HG03565 (cell line): ENCODE measurements around the gene SLC25A36.
A peak's percentile ranks its signal among the peaks of the same experiment; 100 is the strongest.
"Not testable (repeated sequence)": the region's sequence is repeated elsewhere in the genome, so short reads cannot be mapped to it uniquely, and the experiment has no call there.

Experiments used
- ATAC-seq: cut with Tn5 transposase; IDR thresholded peaks from one replicate; pipeline ENCODE4 v1.9.1; 2021; ENCODE audit warnings: mild to moderate bottlenecking, moderate library complexity; ENCODE audit not compliant: unreplicated experiment

SLC25A36 gene

GRCh38 chr3:140931016-140931454 lies 10.6 kb upstream of the SLC25A36 start:
- no peak for ATAC-seq

- no peak for ATAC-seq
These were observed 9.8 kb upstream of the SLC25A36 start for GRCh38 chr3:140931801-140932200.

DNA sequence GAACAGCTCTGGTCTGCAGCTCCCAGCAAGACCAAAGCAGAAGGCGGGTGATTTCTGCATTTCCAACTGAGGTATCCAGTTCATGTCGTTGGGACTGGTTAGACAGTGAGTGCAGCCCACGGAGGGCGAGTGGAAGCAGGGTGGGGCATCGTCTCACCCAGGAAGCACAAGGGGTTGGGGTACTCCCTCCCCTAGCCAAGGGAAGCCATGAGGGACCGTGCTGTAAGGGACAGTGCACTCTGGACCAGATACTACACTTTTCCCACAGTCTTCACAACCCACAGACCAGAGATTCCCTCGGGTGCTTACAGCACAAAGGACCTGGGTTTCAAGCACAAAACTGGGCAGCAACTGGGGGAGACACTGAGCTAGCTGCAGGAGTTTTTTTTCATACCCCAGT lies 8.5 kb upstream of the SLC25A36 start:
- no peak for ATAC-seq

DNA sequence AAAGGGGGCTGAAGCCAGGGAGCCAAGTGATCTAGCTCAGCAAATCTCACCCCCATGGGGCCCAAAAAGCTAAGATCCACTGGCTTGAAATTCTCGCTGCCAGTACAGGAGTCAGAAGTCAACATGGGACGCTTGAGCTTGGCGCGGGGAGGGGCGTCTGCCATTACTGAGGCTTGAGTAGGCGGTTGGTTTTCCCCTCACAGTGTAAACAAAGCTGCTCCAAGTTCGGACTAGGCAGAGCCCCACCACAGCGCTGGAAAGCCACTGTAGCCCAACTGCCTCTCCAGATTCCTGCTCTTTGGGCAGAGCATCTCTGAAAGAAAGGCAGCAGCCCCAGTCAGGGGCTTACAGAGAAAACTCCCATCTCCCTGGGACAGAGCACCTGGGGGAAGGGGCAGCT lies 8.1 kb upstream of the SLC25A36 start:
- no peak for ATAC-seq

DNA sequence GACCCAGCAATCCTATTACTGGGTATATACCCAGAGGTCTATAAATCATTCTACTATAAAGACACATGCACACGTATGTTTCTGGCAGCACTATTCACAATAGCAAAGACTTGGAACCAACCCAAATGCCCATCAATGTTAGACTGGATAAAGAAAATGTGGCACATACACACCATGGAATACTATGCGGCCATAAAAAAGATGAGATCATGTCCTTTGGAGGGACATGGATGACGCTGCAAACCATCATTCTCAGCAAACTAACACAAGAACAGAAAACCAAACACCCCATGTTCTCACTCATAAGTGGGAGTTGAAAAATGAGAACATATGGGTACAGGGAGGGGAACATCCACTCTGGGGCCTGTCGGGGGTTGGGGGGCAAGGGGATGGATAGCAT lies 2.3 kb upstream of the SLC25A36 start:
- ATAC-seq, result not testable (repeated sequence)

- no peak for ATAC-seq
These were observed 574 bp upstream of the SLC25A36 start for GRCh38 chr3:140941090-140941433.

DNA sequence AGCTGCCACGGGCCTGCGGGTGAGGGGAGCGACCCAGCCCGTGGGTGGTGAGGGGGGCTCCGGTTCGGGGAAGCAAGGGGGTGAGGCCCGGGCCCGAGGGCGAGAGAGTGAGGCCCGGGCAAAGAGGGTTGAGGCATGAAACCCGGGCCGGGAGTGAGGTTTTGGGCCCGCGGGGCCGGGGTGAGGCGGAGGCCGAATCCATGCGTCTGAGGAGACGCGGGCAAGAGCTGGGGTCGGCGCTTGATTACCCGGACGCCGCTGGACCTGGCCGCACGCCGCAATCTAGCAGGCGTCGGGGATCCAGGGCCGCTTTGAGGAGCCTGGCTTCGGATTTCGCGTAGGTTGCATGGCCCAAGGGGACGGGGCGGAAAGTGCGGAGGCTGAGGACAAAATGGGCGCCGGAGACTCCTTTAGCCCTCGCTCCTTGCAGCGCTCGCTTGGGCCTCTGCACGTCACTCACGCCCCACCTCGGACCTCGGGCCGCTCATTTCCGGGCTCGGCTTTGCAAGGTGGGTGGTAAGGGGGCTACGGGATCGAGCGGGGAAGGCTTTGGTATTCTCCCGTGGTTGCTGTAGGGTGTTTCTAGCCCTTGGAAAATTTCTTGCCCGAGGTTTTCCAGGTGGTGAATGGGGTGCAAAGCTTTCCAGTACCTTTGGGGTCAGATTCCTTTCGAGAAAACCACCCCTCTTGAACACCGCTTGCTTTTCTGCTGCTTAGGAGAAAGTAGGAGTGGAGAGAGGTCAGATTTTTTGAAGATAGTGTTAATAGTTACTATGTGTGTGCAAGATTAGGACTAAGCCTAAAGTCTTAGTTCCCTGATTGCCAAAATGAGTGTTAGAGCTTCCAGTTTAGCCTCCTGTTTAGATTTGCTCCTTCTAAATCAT lies 827 bp downstream of the SLC25A36 start:
- peak; percentile 22 for ATAC-seq

- ATAC-seq, result no peak
These were observed 2.3 kb downstream of the SLC25A36 start for GRCh38 chr3:140943781-140944552.

DNA sequence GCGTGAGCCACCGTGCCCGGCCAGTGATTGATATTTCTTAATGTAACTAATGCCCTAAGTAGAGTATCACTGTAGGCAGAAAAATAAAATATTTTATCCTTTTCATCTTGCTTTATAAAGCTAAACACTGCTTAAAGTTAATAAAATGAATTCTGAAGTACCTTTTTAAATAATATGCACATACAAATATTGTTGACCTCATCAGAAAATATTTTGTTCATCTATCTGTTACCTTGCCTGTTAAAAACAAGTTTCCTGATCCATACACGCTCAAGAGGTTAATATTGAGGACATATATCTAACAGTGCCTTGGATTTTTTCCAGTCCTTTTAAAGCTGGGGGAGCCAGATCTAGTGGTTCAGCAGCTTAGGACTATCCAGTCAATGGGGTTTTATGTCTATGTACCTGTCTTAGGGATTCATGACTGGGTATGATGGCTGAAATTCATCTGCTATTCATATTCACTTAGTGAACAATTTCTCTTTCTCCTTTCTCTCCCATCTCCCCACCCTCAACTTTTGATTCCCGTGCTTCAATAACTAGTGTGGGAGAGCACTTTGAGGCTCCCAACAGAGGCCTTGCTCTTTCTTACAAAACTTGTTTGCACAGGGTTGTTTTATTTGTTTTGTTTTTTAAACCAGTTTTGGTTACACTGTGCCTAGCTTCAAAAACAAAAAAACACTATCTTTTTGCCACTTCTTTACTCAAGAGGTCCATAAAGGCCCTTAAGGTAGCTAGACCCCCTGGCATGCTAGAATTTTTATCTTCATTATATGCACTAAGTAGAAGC lies 7.0 kb downstream of the SLC25A36 start:
- ATAC-seq, result no peak

DNA sequence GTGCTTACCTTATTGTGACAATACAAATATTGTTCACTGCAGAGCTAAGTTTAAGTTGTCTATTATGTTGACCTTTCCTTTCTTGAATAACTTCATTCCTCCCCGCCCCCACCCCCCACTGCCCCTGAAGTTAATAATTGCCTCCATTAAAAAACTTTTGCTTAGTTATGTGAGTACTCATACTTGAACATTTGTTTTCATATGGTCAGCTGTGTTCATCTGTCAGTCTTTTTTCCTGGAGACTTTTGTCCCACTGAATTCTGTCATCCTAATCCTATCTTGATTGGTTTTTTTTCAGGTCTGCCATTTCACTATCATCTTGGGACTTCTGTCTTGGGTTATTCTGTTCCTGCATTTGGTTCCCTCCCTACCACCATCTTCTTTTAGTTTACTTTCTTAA lies 8.5 kb downstream of the SLC25A36 start:
- ATAC-seq, result no peak

DNA sequence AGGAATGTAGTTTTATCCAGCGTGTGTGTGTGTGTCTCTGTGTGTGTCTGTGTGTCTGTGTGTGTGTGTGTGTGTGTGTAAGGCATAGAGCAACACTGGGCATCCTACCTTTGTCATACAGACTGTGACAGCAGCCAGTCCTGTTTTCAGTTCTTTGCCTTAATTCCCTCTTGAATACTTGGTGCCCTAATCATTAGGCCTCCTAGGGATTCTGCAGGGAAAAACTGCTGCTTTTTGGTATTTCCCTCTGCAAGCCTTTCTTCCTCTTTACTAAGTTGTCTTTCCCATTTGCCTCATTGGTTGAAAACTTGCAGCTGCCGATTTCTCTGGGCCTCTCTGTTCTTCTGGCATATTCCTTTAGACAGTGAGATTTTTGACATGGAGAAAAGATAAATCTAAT lies 9.2 kb downstream of the SLC25A36 start:
- ATAC-seq, result no peak

- ATAC-seq, result not testable (repeated sequence)
These were observed 10.1 kb downstream of the SLC25A36 start for GRCh38 chr3:140951750-140952149.

DNA sequence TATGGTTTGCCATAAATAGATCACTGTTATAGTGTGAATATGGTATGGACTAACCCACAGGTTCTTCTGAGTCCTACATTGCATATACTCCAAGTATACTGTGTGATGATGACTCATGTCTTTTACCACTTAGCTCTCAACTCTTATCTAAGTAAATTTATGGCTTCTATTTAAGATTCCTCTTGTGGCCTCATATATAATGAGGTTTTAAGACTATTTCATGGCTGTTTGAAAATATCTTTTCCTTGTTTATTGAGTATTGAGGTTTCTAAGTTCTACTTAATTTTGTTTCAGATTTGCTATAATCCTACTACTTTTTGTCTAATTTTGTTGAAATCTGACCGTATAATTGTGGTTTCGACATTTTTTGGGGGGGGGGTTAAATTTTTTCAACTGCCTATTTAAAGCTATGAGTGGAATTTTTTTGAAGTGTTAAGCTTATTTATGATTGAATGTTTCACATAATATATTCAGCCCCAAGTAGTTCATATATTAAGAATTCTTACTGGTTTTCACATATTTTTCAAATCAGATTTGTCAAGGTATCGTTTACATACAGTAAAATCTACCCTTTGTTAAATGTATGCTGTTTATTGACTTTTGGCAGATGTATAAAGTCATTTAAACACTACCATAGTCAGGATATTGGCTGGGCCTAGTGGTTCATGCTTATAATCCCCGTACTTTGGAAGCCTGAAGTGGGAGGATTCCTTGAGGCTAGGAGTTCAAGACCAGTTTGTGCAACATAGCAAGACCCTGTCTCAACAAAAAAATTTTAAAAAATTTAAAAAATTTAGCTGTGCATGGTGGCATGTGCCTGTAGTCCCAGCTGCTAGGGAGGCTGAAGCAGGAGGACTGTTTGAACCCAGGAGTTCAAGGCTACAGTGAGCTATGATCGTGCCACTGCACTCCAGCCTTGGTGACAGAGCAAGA lies 11.7 kb downstream of the SLC25A36 start:
- no peak for ATAC-seq

DNA sequence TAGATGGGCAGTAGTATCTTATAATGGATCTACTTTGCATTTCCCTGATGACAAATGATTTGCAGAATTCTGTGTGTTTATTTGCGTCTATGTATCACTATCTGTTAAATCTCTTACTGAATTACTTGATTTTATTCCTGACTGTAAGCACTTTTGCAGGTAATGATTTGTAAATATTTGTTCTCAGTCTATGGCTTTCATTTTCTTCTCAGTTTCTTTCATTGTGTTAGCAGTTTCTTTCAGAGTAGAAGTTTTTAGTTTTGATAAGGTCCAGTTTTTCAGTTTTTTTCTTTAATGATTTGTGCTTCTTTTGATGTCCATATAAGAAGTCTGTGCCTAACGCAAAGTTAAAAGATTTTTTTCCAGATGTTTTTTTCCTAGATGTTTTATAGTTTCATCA lies 12.9 kb downstream of the SLC25A36 start:
- ATAC-seq, result no peak

DNA sequence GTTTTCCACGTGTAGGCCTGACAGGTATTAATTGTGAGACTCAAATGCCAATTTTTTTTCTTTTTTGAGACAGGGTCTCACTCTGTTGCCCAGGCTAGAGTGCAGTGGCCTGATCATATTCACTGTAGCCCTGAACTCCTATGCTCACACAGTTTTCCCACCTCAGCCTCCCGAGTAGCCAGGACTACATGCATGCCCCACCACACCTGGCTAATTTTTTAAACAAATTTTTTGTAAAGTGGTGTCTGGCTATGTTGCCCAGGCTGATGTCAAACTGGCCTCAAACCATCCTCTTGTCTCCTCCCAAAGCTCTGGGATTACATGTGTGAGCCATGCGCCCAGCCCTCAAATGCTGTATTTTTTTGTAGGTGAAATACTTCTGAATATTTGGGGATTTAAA lies 14.0 kb downstream of the SLC25A36 start:
- ATAC-seq, result no peak

DNA sequence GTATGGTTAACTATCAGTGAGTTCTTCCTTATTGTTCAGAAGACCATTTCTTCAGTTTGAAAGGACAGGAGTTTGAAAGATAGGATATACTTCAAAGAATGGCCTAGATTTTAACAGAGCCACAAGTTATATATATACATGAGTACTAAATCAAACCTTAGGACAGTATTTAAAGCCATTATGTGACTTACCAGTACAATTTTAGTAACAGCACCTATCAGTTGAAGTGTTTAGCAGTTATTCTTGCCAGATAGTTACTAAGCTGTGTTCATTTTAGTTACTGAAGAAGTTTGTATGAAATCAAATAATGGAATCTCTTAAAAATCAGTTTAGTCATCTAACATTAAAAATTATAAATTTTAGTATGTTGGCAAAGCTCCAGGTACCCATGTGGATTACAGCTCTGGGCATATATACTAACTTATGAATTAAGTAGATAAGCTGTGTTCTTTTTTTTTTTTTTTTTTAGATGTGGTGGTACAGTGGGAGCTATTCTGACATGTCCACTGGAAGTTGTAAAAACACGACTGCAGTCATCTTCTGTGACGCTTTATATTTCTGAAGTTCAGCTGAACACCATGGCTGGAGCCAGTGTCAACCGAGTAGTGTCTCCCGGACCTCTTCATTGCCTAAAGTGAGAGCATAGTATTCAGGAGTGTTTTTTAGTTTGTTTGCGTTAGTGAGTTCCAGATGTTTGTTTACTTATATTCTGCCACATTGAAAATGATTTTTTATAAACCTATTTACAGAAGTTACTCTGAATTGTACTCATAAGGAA lies 14.6 kb downstream of the SLC25A36 start:
- ATAC-seq, result no peak

DNA sequence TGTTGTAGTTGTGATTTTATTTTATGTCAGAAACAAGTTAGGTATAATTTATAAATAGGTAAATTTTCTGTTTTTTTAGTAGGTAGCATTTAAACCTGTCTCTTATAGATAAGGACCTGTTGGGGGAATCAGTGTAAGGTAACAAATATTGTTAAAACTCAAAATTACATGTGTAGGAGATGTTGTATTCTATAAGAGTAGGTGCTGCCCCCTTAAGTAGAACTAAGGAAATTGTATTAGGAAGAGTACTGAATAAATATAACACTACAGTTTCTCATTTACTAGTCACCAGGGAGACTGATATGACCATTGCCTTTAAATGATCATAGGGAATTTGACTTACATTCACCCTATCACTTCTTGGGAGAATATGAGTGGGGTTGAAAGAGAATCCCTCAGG lies 31.2 kb downstream of the SLC25A36 start:
- ATAC-seq, result no peak

DNA sequence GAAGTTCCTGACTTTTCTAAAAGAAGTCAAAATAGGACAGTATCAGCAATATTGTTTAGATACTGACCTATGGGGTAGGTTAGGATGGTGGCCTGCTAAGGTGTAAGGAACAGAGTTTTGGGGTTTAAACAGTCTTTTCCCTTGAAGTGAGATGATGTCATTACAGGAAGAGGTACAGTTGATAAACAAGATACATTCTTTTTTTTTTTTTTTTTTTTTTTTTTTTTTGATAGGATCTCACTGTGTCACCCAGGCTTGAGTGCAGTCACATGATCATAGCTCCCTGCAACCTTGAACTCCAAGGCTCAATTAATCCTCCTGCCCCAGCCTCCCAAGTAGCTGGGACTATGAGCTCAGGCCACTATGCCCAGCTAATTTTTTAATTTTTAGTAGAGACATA lies 33.3 kb downstream of the SLC25A36 start:
- ATAC-seq, result no peak

DNA sequence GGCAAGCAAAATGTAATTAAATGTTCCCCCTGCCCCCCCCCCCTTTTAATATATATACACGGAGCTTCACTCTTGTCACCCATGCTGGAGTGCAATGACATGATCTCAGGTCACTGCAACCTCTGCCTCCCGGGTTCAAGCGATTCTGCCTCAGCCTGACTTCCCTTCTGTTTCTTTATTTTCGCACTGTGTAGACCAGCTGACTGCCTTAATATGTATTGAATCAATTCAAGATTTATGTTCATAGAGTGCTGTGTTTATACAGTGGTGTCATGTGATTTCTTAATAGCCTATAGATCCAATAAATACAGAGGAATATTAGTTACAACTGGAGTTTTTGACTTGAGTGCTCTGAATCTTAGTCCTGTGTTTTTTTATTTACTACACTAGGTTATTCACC lies 39.0 kb downstream of the SLC25A36 start:
- ATAC-seq, result no peak

GRCh38 chr3:140987792-140988191 lies 46.2 kb downstream of the SLC25A36 start:
- not testable (repeated sequence) for ATAC-seq
